ENCODE results near the gene ADAMTS19. TPM values are rescaled to one million over a fixed set of nuclear protein-coding genes. Genes with fewer than 3 reads are reported as not detected.

ADAMTS19 gene
- total RNA-seq, 1 experiment from 2014 or later: 2.5 TPM

DNA sequence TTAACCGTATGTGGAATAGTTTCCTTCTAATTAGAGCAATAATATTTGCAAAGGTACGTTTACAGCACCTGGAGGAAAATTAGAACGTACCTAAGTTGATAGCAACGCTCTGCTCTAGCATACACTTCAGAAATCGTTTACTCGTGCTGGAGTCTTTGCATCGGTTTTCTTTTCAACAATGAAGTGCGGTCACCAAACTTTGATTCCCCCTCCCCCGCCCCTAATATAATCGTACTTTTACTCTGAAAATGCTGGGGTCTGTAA lies 506 bp downstream of the ADAMTS19 start:
- no peaks in the 10 kb centered on the region for H3K9me3 ChIP-seq (ENCODE audit: low read length)

DNA sequence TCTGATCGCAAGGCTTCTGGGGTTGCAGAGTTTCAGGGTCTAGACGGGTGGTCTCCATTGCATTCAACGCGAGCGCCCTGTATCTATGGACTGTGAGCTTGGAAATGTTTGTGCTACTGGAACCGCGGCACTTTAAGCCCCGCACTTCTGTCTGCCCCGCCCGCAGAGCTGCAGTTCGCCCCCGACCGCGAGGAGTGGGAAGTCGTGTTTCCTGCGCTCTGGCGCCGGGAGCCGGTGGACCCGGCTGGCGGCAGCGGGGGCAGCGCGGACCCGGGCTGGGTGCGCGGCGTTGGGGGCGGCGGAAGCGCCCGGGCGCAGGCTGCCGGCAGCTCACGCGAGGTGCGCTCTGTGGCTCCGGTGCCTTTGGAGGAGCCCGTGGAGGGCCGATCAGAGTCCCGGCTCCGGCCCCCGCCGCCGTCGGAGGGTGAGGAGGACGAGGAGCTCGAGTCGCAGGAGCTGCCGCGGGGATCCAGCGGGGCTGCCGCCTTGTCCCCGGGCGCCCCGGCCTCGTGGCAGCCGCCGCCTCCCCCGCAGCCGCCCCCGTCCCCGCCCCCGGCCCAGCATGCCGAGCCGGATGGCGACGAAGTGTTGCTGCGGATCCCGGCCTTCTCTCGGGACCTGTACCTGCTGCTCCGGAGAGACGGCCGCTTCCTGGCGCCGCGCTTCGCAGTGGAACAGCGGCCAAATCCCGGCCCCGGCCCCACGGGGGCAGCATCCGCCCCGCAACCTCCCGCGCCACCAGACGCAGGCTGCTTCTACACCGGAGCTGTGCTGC lies 1.0 kb downstream of the ADAMTS19 start:
- Histone ChIP-seq H3K4me2 (ENCODE audit: low read depth, low read length, poor library complexity, severe bottlenecking) (peak overlapping the region; percentile 63), H3K9me3 (ENCODE audit: low read length) (no peaks in the 10 kb centered on the region), H3K9ac (ENCODE audit: low read length) (peak overlapping the region; percentile 44; the same call in 1 of the 2 replicates), H3K4me1 (ENCODE audit: low read length) (peaks cover 36% of the 10 kb centered on the region), H3K9me2 (replicated peaks; ENCODE audit: insufficient read depth, low read length) (no peaks in the 10 kb centered on the region), H3K4me3 (ENCODE audit: low read length) (peak overlapping the region; percentile 61; the same call in 1 of the 2 replicates), H4K20me1 (ENCODE audit: insufficient read depth, low read depth, low read length) (no peaks in the 10 kb centered on the region), H3K27ac (ENCODE audit: low read length) (no peak overlapping the region), H3K27me3 (ENCODE audit: low read length) (no peaks in the 10 kb centered on the region), H3K36me3 (ENCODE audit: insufficient read depth, low read length) (no peaks in the 10 kb centered on the region), H3K79me2 (ENCODE audit: low read length) (no peaks in the 10 kb centered on the region), H2AFZ (ENCODE audit: low read length) (no peak overlapping the region)
- DNase-seq: peak; percentile 67

More for the DNA sequence above, 506 bp downstream of the ADAMTS19 start:
- H3K79me2 ChIP-seq (ENCODE audit: low read length): no peaks in the 10 kb centered on the region
- H3K4me1 ChIP-seq (ENCODE audit: low read length): peaks cover 36% of the 10 kb centered on the region
- H3K9ac ChIP-seq (ENCODE audit: low read length): peak overlapping the region; percentile 44; the same call in 1 of the 2 replicates
- no peaks in the 10 kb centered on the region for H3K27me3 ChIP-seq (ENCODE audit: low read length)
- DNase-seq: no peak
- no peaks in the 10 kb centered on the region for H3K36me3 ChIP-seq (ENCODE audit: insufficient read depth, low read length)
- peak overlapping the region; percentile 63 for H3K4me2 ChIP-seq (ENCODE audit: low read depth, low read length, poor library complexity, severe bottlenecking)
- H3K27ac ChIP-seq (ENCODE audit: low read length): no peak overlapping the region
- H3K9me2 ChIP-seq (replicated peaks; ENCODE audit: insufficient read depth, low read length): no peaks in the 10 kb centered on the region
- no peaks in the 10 kb centered on the region for H4K20me1 ChIP-seq (ENCODE audit: insufficient read depth, low read depth, low read length)
- peak overlapping the region; percentile 61; the same call in 1 of the 2 replicates for H3K4me3 ChIP-seq (ENCODE audit: low read length)
- no peak overlapping the region for H2AFZ ChIP-seq (ENCODE audit: low read length)

DNA sequence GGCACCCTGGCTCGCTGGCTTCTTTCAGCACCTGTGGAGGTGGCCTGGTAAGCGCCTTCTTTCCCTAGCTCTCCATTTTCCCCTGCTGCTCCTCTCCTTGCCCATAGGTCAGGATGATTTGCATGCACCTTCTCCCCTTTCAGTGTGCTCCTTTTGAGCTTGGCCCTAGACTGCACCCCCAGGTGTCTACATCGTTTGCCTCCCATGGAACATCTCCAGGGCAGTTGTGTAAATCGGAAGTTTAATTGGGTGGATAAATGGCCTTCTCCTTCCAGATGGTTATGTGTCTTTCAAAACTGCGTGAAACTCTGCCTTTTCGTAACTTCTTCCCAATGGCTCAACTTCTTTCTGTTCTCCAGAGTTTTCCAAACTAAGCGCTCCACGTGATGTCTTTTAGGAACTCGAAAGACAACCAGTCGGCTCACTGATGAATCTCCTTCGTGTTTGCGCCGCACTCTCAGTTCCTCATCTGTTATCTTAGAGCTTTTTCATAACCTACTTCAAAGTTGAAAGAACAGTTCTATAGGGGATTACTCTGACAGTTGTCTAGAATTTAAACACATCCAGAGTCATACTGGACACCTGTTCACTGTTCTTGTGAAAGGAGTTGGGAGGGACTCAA lies 1.7 kb downstream of the ADAMTS19 start:
- no peaks in the 10 kb centered on the region for H4K20me1 ChIP-seq (ENCODE audit: insufficient read depth, low read depth, low read length)
- no peaks in the 10 kb centered on the region for H3K9me2 ChIP-seq (replicated peaks; ENCODE audit: insufficient read depth, low read length)
- no peaks in the 10 kb centered on the region for H3K79me2 ChIP-seq (ENCODE audit: low read length)
- H3K4me3 ChIP-seq (ENCODE audit: low read length): peak overlapping the region; percentile 61
- H3K9me3 ChIP-seq (ENCODE audit: low read length): no peaks in the 10 kb centered on the region
- H3K27ac ChIP-seq (ENCODE audit: low read length): no peak overlapping the region
- 0 out of 2 replicates have a peak overlapping the region, but pooled peaks have one; percentile 27 for H2AFZ ChIP-seq (ENCODE audit: low read length)
- DNase-seq: peak; percentile 61
- H3K4me2 ChIP-seq (ENCODE audit: low read depth, low read length, poor library complexity, severe bottlenecking): peak overlapping the region; percentile 63
- H3K4me1 ChIP-seq (ENCODE audit: low read length): peaks cover 30% of the 10 kb centered on the region
- H3K9ac ChIP-seq (ENCODE audit: low read length): peak overlapping the region; percentile 44
- H3K27me3 ChIP-seq (ENCODE audit: low read length): no peaks in the 10 kb centered on the region
- no peaks in the 10 kb centered on the region for H3K36me3 ChIP-seq (ENCODE audit: insufficient read depth, low read length)

DNA sequence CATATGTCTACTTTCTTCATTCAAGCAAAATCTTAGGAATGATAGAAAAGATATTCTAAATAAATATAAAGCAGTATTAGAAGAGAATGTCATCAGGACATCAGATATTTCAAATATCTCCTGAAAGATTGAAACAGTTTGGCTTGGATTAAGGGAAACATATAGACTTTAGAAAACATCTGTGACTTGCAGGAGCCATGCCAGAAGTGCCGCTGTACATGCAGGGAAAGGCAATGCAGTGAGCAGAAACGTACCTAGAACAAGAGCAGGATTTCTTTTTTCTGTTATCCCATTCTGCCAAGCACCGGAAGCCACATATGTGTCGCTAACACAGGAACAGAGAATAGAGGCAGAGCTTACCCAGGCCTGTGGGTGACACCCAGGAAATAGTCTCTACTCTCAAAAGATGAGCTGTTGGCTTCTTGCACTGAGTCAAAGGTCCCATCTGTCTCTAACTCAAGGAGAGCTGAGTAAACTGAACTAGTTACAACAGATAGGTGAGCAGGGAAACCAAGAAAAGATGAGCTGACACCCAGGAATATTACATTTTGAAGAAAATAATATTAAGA lies 5.8 kb downstream of the ADAMTS19 start:
- no peak overlapping the region for H3K4me3 ChIP-seq (ENCODE audit: low read length)
- no peak for DNase-seq

DNA sequence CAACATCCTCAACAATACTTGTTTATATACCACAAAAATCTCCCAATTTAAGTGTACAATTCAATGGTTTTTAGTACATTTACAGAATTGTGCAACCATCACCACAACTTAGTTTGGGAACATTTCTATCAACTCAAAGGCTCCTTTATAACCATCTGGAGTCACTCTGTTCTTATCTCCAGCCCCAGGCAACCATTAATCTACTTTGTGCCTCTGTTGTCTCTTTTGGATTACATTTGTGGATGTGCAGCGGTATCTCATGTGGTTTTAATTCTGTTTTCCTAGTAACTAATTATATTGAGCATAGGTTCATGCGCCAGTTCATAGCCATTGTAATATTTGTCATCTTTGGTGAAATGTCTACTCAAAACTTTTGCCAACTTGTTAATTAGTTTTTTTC lies 14.4 kb downstream of the ADAMTS19 start:
- H3K9me3 ChIP-seq (ENCODE audit: low read length): no peaks in the 10 kb centered on the region
- no peak overlapping the region for H3K4me3 ChIP-seq (ENCODE audit: low read length)
- H3K4me1 ChIP-seq (ENCODE audit: low read length): peaks cover 12% of the 10 kb centered on the region
- H3K36me3 ChIP-seq (ENCODE audit: insufficient read depth, low read length): no peaks in the 10 kb centered on the region
- H3K27ac ChIP-seq (ENCODE audit: low read length): no peak overlapping the region
- no peaks in the 10 kb centered on the region for H3K9me2 ChIP-seq (replicated peaks; ENCODE audit: insufficient read depth, low read length)
- no peaks in the 10 kb centered on the region for H3K79me2 ChIP-seq (ENCODE audit: low read length)
- H3K9ac ChIP-seq (ENCODE audit: low read length): no peak overlapping the region
- no peaks in the 10 kb centered on the region for H4K20me1 ChIP-seq (ENCODE audit: insufficient read depth, low read depth, low read length)
- DNase-seq: no peak
- H2AFZ ChIP-seq (ENCODE audit: low read length): no peak overlapping the region
- H3K4me2 ChIP-seq (ENCODE audit: low read depth, low read length, poor library complexity, severe bottlenecking): no peak overlapping the region
- no peaks in the 10 kb centered on the region for H3K27me3 ChIP-seq (ENCODE audit: low read length)

More for the DNA sequence above, 5.8 kb downstream of the ADAMTS19 start:
- Histone ChIP-seq H2AFZ (ENCODE audit: low read length) (no peak overlapping the region), H3K27me3 (ENCODE audit: low read length) (no peaks in the 10 kb centered on the region), H3K36me3 (ENCODE audit: insufficient read depth, low read length) (no peaks in the 10 kb centered on the region), H3K4me2 (ENCODE audit: low read depth, low read length, poor library complexity, severe bottlenecking) (no peak overlapping the region), H4K20me1 (ENCODE audit: insufficient read depth, low read depth, low read length) (no peaks in the 10 kb centered on the region), H3K9me2 (replicated peaks; ENCODE audit: insufficient read depth, low read length) (no peaks in the 10 kb centered on the region), H3K27ac (ENCODE audit: low read length) (no peak overlapping the region), H3K4me1 (ENCODE audit: low read length) (peaks cover 14% of the 10 kb centered on the region), H3K79me2 (ENCODE audit: low read length) (no peaks in the 10 kb centered on the region), H3K9me3 (ENCODE audit: low read length) (no peaks in the 10 kb centered on the region), H3K9ac (ENCODE audit: low read length) (no peak overlapping the region)

DNA sequence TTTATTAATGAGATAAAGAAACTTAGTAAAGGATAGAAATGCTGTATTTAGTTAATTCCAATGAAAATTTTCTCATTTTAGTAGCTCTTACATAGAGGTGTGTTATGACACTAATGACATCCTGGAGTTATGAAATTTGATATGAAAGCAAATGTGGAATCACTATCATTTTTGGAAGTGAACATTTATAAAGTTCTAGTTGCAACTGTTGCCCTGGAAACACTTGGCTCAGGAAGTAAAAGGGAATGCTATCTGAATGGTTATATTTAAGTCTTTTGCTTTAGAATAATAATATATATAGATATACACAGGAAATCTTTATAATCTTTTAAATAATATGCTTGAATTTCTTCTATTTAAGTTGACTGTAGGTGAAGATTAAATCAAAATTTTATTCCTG lies 16.7 kb downstream of the ADAMTS19 start:
- no peak for DNase-seq
- H3K9me2 ChIP-seq (replicated peaks; ENCODE audit: insufficient read depth, low read length): 0 out of 2 replicates have a peak, but pooled peaks cover 3% of the 10 kb centered on the region
- H3K27me3 ChIP-seq (ENCODE audit: low read length): no peaks in the 10 kb centered on the region
- H3K79me2 ChIP-seq (ENCODE audit: low read length): no peaks in the 10 kb centered on the region
- H3K9ac ChIP-seq (ENCODE audit: low read length): no peak overlapping the region
- H4K20me1 ChIP-seq (ENCODE audit: insufficient read depth, low read depth, low read length): no peaks in the 10 kb centered on the region
- H3K36me3 ChIP-seq (ENCODE audit: insufficient read depth, low read length): no peaks in the 10 kb centered on the region
- no peak overlapping the region for H2AFZ ChIP-seq (ENCODE audit: low read length)
- H3K4me2 ChIP-seq (ENCODE audit: low read depth, low read length, poor library complexity, severe bottlenecking): no peak overlapping the region
- no peak overlapping the region for H3K27ac ChIP-seq (ENCODE audit: low read length)
- H3K4me1 ChIP-seq (ENCODE audit: low read length): peaks cover 11% of the 10 kb centered on the region
- H3K9me3 ChIP-seq (ENCODE audit: low read length): no peaks in the 10 kb centered on the region
- no peak overlapping the region for H3K4me3 ChIP-seq (ENCODE audit: low read length)

DNA sequence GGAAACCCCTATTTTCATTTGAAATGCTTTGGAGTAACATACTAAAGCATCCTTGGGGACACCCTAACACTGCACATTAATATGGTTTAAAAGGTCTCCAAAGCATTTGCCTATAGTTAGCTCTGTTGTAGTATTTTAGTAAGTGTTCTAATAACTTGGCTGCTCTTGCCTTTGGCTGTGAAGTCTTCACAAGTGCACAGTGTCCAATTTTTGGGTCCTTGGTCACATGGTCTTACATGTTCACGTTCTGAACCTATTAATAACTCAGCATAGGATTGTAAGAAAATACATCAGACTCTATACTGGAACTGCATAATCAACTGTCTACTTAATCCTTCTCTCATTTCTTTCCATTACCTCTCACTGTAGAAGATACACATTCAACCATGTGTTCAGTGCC lies 17.4 kb downstream of the ADAMTS19 start:
- no peaks in the 10 kb centered on the region for H3K79me2 ChIP-seq (ENCODE audit: low read length)
- no peaks in the 10 kb centered on the region for H4K20me1 ChIP-seq (ENCODE audit: insufficient read depth, low read depth, low read length)
- no peak overlapping the region for H2AFZ ChIP-seq (ENCODE audit: low read length)
- no peak overlapping the region for H3K4me2 ChIP-seq (ENCODE audit: low read depth, low read length, poor library complexity, severe bottlenecking)
- 0 out of 2 replicates have a peak, but pooled peaks cover 3% of the 10 kb centered on the region for H3K9me2 ChIP-seq (replicated peaks; ENCODE audit: insufficient read depth, low read length)
- no peak overlapping the region for H3K9ac ChIP-seq (ENCODE audit: low read length)
- no peak for DNase-seq
- H3K36me3 ChIP-seq (ENCODE audit: insufficient read depth, low read length): no peaks in the 10 kb centered on the region
- H3K27me3 ChIP-seq (ENCODE audit: low read length): no peaks in the 10 kb centered on the region
- H3K4me1 ChIP-seq (ENCODE audit: low read length): peaks cover 10% of the 10 kb centered on the region
- H3K4me3 ChIP-seq (ENCODE audit: low read length): no peak overlapping the region
- H3K27ac ChIP-seq (ENCODE audit: low read length): no peak overlapping the region
- H3K9me3 ChIP-seq (ENCODE audit: low read length): no peaks in the 10 kb centered on the region

DNA sequence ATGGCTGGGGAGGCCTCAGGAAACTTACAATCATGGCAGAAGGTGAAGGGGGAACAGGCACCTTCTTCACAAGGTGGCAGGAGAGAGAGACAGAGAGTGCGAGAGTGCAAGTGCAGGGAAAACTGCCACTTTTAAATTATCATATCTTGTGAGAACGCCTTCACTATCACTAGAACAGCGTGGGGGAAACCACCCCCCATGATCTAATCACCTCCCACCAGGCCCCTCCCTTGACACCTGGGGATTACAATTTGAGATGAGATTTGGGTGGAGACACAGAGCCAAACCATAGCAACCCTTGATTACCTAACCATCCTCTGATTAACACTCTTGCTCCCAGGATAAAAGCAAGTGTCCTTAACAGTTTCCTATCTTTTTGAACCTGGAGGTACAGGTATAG lies 21.1 kb downstream of the ADAMTS19 start:
- 0 out of 2 replicates have a peak, but pooled peaks cover 3% of the 10 kb centered on the region for H3K9me2 ChIP-seq (replicated peaks; ENCODE audit: insufficient read depth, low read length)
- H3K27me3 ChIP-seq (ENCODE audit: low read length): no peaks in the 10 kb centered on the region
- no peak overlapping the region for H3K4me2 ChIP-seq (ENCODE audit: low read depth, low read length, poor library complexity, severe bottlenecking)
- H2AFZ ChIP-seq (ENCODE audit: low read length): no peak overlapping the region
- no peak for DNase-seq
- no peaks in the 10 kb centered on the region for H3K9me3 ChIP-seq (ENCODE audit: low read length)
- no peaks in the 10 kb centered on the region for H3K79me2 ChIP-seq (ENCODE audit: low read length)
- H3K36me3 ChIP-seq (ENCODE audit: insufficient read depth, low read length): no peaks in the 10 kb centered on the region
- H3K9ac ChIP-seq (ENCODE audit: low read length): no peak overlapping the region
- H3K27ac ChIP-seq (ENCODE audit: low read length): no peak overlapping the region
- H3K4me1 ChIP-seq (ENCODE audit: low read length): peaks cover 10% of the 10 kb centered on the region
- no peaks in the 10 kb centered on the region for H4K20me1 ChIP-seq (ENCODE audit: insufficient read depth, low read depth, low read length)
- H3K4me3 ChIP-seq (ENCODE audit: low read length): no peak overlapping the region

Measured in Karpas-422 (cell line).